Fibroblast of skin of left quadriceps (primary cell): ENCODE results near the gene CYP2J2.
"Not testable (repeated sequence)": the region's sequence is repeated elsewhere in the genome, so short reads cannot be mapped to it uniquely, and the experiment has no call there.

Experiments used
- DNase-seq, 2 experiments: peaks; one replicate each; pipeline ENCODE4 v3.0.0-alpha.2; 2013; ENCODE audit warnings: low read depth in 2 of 2

The CYP2J2 gene

GRCh38 chr1:59877108-59877682 lies 49.4 kb downstream of the CYP2J2 start:
- no peak for DNase-seq

DNA sequence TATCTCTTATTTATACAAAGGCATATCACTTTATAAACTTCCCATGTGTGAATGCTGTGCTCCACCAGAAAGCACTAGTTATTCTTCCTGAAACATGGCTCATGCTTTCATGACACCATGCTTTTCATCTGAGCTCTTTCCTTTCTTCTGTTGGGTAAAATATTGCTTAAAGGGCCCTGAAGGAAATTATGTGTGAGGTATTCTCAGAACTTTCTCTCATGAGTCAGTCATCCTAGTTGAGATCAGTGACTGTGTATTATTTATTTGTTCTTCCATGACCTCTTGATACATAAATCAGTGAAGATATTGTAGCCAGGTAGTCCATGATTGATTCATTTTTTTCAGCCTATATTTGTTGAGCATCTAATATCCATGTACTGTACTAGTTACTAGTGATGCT lies 54.8 kb downstream of the CYP2J2 start:
- no peak for DNase-seq

DNA sequence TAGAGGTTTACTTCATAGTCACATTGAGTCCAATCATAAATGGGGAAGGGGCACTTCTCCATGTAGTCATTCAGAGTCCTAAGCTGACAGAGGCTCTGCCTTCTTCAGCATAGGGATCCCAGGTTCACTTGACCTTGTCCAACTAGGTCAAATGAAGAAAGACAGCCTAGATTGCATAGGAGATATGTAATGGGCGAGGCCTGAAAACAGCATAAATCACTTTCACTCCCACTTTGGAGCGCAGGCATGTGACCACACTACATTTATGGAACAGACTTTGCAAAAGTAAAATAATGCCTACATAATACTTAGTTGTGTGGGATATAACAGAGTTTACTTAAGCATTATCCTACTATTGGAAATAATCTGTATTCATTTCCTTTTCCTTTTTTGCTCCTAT lies 60.1 kb downstream of the CYP2J2 start:
- no peak for DNase-seq

DNA sequence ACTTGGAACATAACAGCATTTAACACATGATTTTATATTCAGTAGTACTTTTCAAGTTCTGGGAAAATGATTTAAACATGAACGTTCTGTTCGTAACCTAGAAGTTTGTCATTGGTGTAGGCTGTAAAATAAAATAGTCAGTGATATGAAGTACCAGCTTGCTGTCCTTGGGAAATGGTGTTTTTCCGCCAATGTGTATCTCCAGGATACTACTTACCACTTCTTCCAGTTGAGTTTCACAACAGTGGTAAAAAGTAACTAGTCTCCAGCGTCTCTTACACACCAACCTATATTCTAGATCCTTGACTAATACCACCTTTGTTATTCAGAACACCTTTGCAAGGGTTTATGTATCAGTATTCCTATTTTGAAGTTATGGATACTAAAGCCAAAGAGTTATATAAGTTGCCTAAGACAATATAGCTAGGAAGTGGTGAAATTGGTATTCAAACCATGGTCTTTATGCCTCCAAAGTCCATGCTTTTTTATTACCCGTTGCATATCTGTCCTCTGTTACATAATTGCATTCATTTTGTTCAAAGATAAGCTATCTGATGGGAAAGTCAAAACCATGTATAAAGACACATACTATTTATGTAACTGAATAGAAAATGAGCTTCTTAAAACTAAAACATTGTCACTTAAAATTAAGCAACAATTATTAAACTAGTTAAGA lies 68.8 kb downstream of the CYP2J2 start:
- no peak for DNase-seq

DNA sequence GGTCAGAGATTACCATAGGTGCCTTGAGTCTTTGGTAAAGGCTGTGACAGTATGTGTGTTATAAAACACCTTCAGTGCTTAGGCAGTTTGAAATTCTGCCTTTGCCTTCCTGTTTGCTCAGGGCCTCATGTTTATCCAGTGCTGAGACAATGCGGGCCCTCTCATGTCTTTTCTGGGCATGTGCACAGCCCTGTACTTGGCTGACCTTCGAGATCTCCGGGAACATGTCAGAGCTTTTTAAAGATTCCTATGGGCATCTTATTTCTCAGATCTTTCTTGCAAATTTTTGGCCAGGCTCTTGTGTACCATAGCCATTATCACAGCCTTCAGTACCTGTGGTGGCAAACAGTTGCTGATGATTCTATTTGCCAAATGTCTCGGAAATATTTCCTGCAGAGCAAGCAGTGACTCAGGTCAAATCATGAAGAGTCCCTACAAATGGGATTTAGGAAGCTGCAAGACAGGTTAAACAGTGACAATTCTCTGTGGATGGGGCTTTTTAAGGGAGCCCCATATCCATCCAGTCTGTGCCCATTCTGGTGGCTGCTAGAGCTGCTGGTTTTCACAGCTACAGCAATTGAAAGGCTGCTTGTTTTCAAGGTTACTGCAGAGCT lies 69.7 kb downstream of the CYP2J2 start:
- no peak for DNase-seq

- not testable (repeated sequence) for DNase-seq
These were observed 71.3 kb downstream of the CYP2J2 start for GRCh38 chr1:59855297-59855696.

- no peak for DNase-seq
These were observed 74.5 kb downstream of the CYP2J2 start for GRCh38 chr1:59852117-59852516.

DNA sequence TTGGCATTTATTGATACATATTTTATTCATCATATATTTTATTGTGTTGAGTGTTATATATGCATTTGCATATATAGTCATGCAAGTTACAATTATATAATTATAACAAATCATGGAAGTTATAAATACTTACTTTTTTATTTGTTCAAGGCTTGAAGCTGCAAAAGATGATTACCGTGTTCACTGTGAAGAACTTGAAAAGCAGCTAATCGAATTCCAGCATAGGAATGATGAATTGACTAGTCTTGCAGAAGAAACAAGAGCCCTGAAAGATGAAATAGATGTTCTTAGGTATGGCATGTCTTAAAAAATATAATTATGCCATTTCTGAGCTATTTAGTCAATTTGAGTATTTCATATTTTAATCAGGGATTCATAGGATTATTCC lies 79.7 kb downstream of the CYP2J2 start:
- no peak for DNase-seq

- no peak for DNase-seq
These were observed 80.2 kb downstream of the CYP2J2 start for GRCh38 chr1:59846209-59846894.

DNA sequence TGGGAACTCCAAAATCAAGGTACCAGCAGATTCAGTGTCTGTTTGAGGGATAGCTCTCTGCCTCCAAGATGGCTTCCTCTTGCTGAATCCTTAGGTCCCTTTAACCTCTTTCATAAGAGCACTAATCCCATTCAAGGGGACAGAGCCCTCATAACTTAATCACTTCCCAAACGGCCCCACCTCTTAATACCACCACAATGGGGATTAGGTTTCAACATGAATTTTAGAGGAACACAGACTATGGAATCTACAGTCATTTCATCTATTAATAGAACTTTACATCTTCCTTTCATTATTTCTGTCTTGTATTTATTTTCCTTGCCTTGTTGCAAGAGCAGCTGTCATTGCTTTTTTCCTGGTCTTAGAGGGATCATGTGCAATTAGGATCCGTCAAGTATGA lies 81.5 kb downstream of the CYP2J2 start:
- no peak for DNase-seq
